K562 (cell line): ENCODE measurements around the gene IL17A. TPM values are rescaled to one million over a fixed set of nuclear protein-coding genes. Genes with fewer than 3 reads are reported as not detected.

ENCODE experiments used
- ATAC-seq: fragments of 200-7000 bp; cut with Tn5 transposase; 3 replicates; pipeline ENCODE4 v1.9.1; 2020; ENCODE audit warnings: moderate library complexity
- BruUV-seq: library from RNA; stranded (reverse); fragments of 400-500 nt; replicated peaks from 2 replicates; lab custom pipeline; 2021; lab: Mats Ljungman, UMichigan
- CTCF ChIA-PET: fragments of 300-600 bp; formaldehyde crosslinking; extraction: SDS; loops from one replicate; lab custom pipeline; 2021; ENCODE audit warnings: low intra/inter-chr PET ratio; lab: Yijun Ruan, JAX
- POLR2A ChIA-PET: fragments of 300-600, 350-650 bp; sonication (Branson Sonifier 250); formaldehyde crosslinking; extraction: SDS; loops from one replicate; lab custom pipeline; 2021; ENCODE audit warnings: antibody characterized with exemption, inconsistent platforms; lab: Yijun Ruan, JAX
- DNase-seq, 4 experiments: peaks; one replicate each; pipeline versions ENCODE4 v3.0.0 to v3.0.0-alpha.2; 2011 to 2018; ENCODE audit warnings: low spot score in 3 of 4, mixed read lengths in 3 of 4; ENCODE audit errors: extremely low read depth in 1 of 4
- FAIRE-seq: peaks from 2 replicates; lab custom pipeline; 2011; peaks lifted over from hg19 to GRCh38; lab: Jason Lieb, UNC
- H2AFZ ChIP-seq: 2 replicates; pipeline ENCODE4 v1.6.0; 2011; ENCODE audit warnings: low read depth, low read length, control low read depth, inconsistent platforms
- H3K27ac ChIP-seq: fragments of 200-600 bp; 3 replicates; pipeline ENCODE4 v1.8.0; 2011; ENCODE audit warnings: low read depth, mild to moderate bottlenecking, control low read depth, inconsistent platforms, low read length, moderate library complexity, mixed read lengths; ENCODE audit errors: extremely low read depth
- H3K27me3 ChIP-seq, 2 experiments: fragments of 300-600 bp in 1 of 2; 2 replicates in 1 of 2; 3 replicates in 1 of 2; pipeline versions ENCODE4 v1.6.0 to v1.8.0; 2011; ENCODE audit warnings: inconsistent platforms in 2 of 2, low read length in 2 of 2, mild to moderate bottlenecking in 1 of 2, mixed read lengths in 1 of 2, moderate library complexity in 1 of 2; ENCODE audit not compliant: control insufficient read depth in 2 of 2, insufficient read depth in 2 of 2
- H3K36me3 ChIP-seq: fragments of 300-600 bp; 3 replicates; pipeline ENCODE4 v1.8.0; 2011; ENCODE audit warnings: mild to moderate bottlenecking, low read length, inconsistent platforms; ENCODE audit not compliant: control insufficient read depth, insufficient read depth
- H3K4me1 ChIP-seq, 2 experiments: fragments of 200-600 bp in 1 of 2; replicated peaks in 1 of 2; 2 replicates in 1 of 2; 3 replicates in 1 of 2; pipeline versions ENCODE4 v1.5.1 to v1.8.0; 2011; ENCODE audit warnings: inconsistent platforms in 2 of 2, low read length in 2 of 2, mild to moderate bottlenecking in 1 of 2, mixed read lengths in 1 of 2, moderate library complexity in 1 of 2; ENCODE audit not compliant: control insufficient read depth in 2 of 2, insufficient read depth in 2 of 2
- H3K4me2 ChIP-seq: 2 replicates; pipeline ENCODE4 v1.6.1; 2011; ENCODE audit warnings: low read length, control low read depth, inconsistent platforms, mixed read lengths; ENCODE audit not compliant: insufficient read depth
- H3K4me3 ChIP-seq: fragments of 200-600 bp; sonication (generic), shearing (Covaris generic); 2 replicates; pipeline ENCODE4 v1.5.1; 2016; ENCODE audit warnings: control low read depth, inconsistent platforms
- H3K79me2 ChIP-seq: fragments of 200-600 bp; 3 replicates; pipeline ENCODE4 v1.8.0; 2011; ENCODE audit warnings: low read length, inconsistent platforms; ENCODE audit not compliant: control insufficient read depth, insufficient read depth
- H3K9ac ChIP-seq, 2 experiments: 2 replicates each; pipeline versions ENCODE4 v1.6.0 to v1.6.1; 2011; ENCODE audit warnings: low read depth in 2 of 2, low read length in 2 of 2, control low read depth in 1 of 2, inconsistent platforms in 1 of 2, mild to moderate bottlenecking in 1 of 2, mixed read lengths in 1 of 2; ENCODE audit not compliant: insufficient read depth in 1 of 2
- H3K9me1 ChIP-seq: one replicate; pipeline ENCODE4 v1.6.0; 2011; ENCODE audit warnings: inconsistent platforms, mild to moderate bottlenecking, low read length, moderate library complexity; ENCODE audit not compliant: control insufficient read depth, insufficient read depth
- H3K9me3 ChIP-seq: replicated peaks from 2 replicates; pipeline ENCODE4 v1.5.1; 2011; ENCODE audit warnings: low read depth, low read length, inconsistent platforms; ENCODE audit not compliant: control insufficient read depth, insufficient read depth
- H4K20me1 ChIP-seq: replicated peaks from 2 replicates; pipeline ENCODE4 v1.6.1; 2011; ENCODE audit warnings: low read length, inconsistent platforms, mixed read lengths; ENCODE audit not compliant: control insufficient read depth, insufficient read depth
- SAFB2 ChIP-seq: fragments of 200-400 bp; formaldehyde crosslinking; IDR thresholded peaks from 2 replicates; pipeline ENCODE4 v1.6.1; 2018; ENCODE audit warnings: borderline replicate concordance, low read length, low read depth, moderate library complexity; ENCODE audit not compliant: severe bottlenecking
- SIRT6 ChIP-seq: IDR thresholded peaks from one replicate; pipeline ENCODE4 v1.6.1; 2012; ENCODE audit warnings: low read depth, mild to moderate bottlenecking, control low read depth, inconsistent platforms, low read length, moderate library complexity
- TFE3 ChIP-seq: fragments of 450-650 bp; formaldehyde crosslinking; IDR thresholded peaks from 2 replicates; pipeline ENCODE4 v1.4.0; 2020; ENCODE audit warnings: mild to moderate bottlenecking, mixed read lengths
- ZNF316 ChIP-seq: fragments of 450-650 bp; IDR thresholded peaks from 2 replicates; pipeline ENCODE4 v1.6.1; 2016
- ZNF79 ChIP-seq: fragments of 250-450 bp; sonication (Bioruptor Pico); IDR thresholded peaks from 2 replicates; pipeline ENCODE4 v1.4.0; 2020; ENCODE audit warnings: low read depth, mild to moderate bottlenecking, moderate library complexity
- WGBS: fragments of 100-300 bp; shearing (Covaris generic); methylation state at CpG from one replicate; pipeline ENCODE4 v1.1.6; 2016; ENCODE audit warnings: low coverage, mixed read lengths; ENCODE audit not compliant: insufficient coverage; ENCODE audit errors: missing lambda C conversion rate; 5-methylcytosine and 5-hydroxymethylcytosine counted together
- in situ Hi-C: fragments of 300-500 bp; cut with MboI; formaldehyde crosslinking; loops from 4 replicates; pipeline ENCODE4 v1.15.0; 2018; ENCODE audit warnings: inconsistent platforms, mixed read lengths
- intact Hi-C: fragments of 100-400 bp; cut with micrococcal nuclease; formaldehyde crosslinking; loops from 2 replicates; pipeline ENCODE4 v1.14.2; 2022
- polyA plus RNA-seq, 8 experiments: library from polyadenylated mRNA; depleted of rRNA in 4 of 8; stranded (reverse) in 5 of 8; unstranded in 3 of 8; fragments of >200 nt; fragmentation: Nextera tagmentation in 2 of 8; fragmentation: Illumina TruSeq in 1 of 8; extraction: Ambion mirVana in 2 of 8; extraction: Trizol in 1 of 8; gene quantifications; 2 replicates each; pipeline versions ENCODE4 v1.2.1 to v1.2.3, GENCODE V29; 2011 to 2014; ENCODE audit warnings: inconsistent platforms in 1 of 8, missing spikeins in 1 of 8
- total RNA-seq, 7 experiments: library from RNA; depleted of rRNA in 6 of 7; stranded (reverse); fragments of >200 nt in 6 of 7; fragmentation: Illumina TruSeq in 2 of 7; extraction: Trizol in 2 of 7; gene quantifications; 2 replicates each; pipeline versions ENCODE4 v1.2.1 to v1.2.3, GENCODE V29; 2011 to 2021; ENCODE audit warnings: low replicate concordance in 1 of 7

The IL17A gene
- total and polyA plus RNA-seq, 9 of the 15 experiments (the other 6 are each of a cell fraction or from before 2014, with no cell fraction given): not detected

- Histone ChIP-seq H3K9me1 (no peaks in the 10 kb centered on the region), H3K9me3 (no peaks in the 10 kb centered on the region), H3K4me3 (no peak overlapping the region), H3K36me3 (no peaks in the 10 kb centered on the region), H3K4me1 (no peaks in the 10 kb centered on the region), H3K9ac (no peak overlapping the region), H3K4me2 (no peak overlapping the region), H3K79me2 (no peaks in the 10 kb centered on the region), H3K27ac (no peak overlapping the region), H4K20me1 (no peaks in the 10 kb centered on the region), H3K27me3 (no peaks in the 10 kb centered on the region; a peak in 1 of 5 replicates), H2AFZ (no peak overlapping the region)
- TF ChIP-seq ZNF79 (CRISPR knock-in tag): 0 out of 2 replicates have a peak, but pooled peaks have one; percentile 44
- no peak for TF ChIP-seq SAFB2
- peak; percentile 56 for TF ChIP-seq TFE3
- FAIRE-seq (no peak), ATAC-seq (no peak), DNase-seq (no peak)
- intact Hi-C loops (no loop called here), in situ Hi-C loops (no loop called here)
- BruUV-seq: no TSS peak
- WGBS: 3% methylated on average over 5 of the region's 5 CpGs
- CTCF ChIA-PET: no interaction called here
- POLR2A ChIA-PET: no interaction called here
Measured at GRCh38 chr6:52186480-52186879, 305 bp downstream of the IL17A start.

- no peak for FAIRE-seq
- no peaks in the 10 kb centered on the region for H3K79me2 ChIP-seq
- CTCF ChIA-PET: no interaction called here
- 0 out of 2 replicates have a peak, but pooled peaks have one; percentile 3 for TF ChIP-seq ZNF316
- no peak for TF ChIP-seq SIRT6
- POLR2A ChIA-PET: no interaction called here
- no peaks in the 10 kb centered on the region for H3K36me3 ChIP-seq
- in situ Hi-C loops: no loop called here
- H2AFZ ChIP-seq: no peak overlapping the region
- H3K27ac ChIP-seq: no peak overlapping the region
- H3K4me1 ChIP-seq: no peaks in the 10 kb centered on the region
- H3K4me2 ChIP-seq: no peak overlapping the region
- no peaks in the 10 kb centered on the region for H3K9me1 ChIP-seq
- no peak for ATAC-seq
- intact Hi-C loops: no loop called here
- H3K27me3 ChIP-seq: no peaks in the 10 kb centered on the region; a peak in 1 of 5 replicates
- H3K9ac ChIP-seq: no peak overlapping the region
- no TSS peak for BruUV-seq
- H3K4me3 ChIP-seq: no peak overlapping the region
- H3K9me3 ChIP-seq: no peaks in the 10 kb centered on the region
- WGBS: 0% methylated on average over 1 of the region's 1 CpG
- no peak for DNase-seq
- no peaks in the 10 kb centered on the region for H4K20me1 ChIP-seq
Measured at GRCh38 chr6:52187098-52187497, 923 bp downstream of the IL17A start.
